GM12878 (cell line): ENCODE data around the gene KRTAP4-6. TPM values are rescaled to one million over a fixed set of nuclear protein-coding genes. Genes with fewer than 3 reads are reported as not detected.

Experiments
- ATAC-seq: fragments of 200-7000 bp; cut with Tn5 transposase; 3 replicates; pipeline ENCODE4 v1.9.1; 2020; ENCODE audit warnings: mild to moderate bottlenecking, moderate library complexity
- BruUV-seq: library from RNA; stranded (reverse); fragments of 400-500 nt; replicated peaks from 2 replicates; lab custom pipeline; 2021; lab: Mats Ljungman, UMichigan
- CTCF ChIA-PET: fragments of 300-600 bp; sonication (Branson Sonifier 250); formaldehyde crosslinking; extraction: SDS; loops from one replicate; lab custom pipeline; 2021; ENCODE audit warnings: inconsistent platforms; lab: Yijun Ruan, JAX
- POLR2A ChIA-PET: fragments of 350-600 bp; formaldehyde crosslinking; extraction: SDS; loops from one replicate; lab custom pipeline; 2021; ENCODE audit warnings: inconsistent platforms; lab: Charles Lee
- RAD21 ChIA-PET: fragments of 300-600 bp; sonication (Branson Sonifier 250); formaldehyde crosslinking; loops from one replicate; lab custom pipeline; 2023; ENCODE audit warnings: antibody characterized with exemption; ENCODE audit not compliant: unreplicated experiment; lab: Charles Lee
- SMC1A ChIA-PET: fragments of 300-600 bp; sonication (Branson Sonifier 250); formaldehyde crosslinking; loops from one replicate; lab custom pipeline; 2023; ENCODE audit not compliant: unreplicated experiment, uncharacterized antibody; lab: Charles Lee
- DNase-seq: peaks from one replicate; pipeline ENCODE4 v3.0.0-alpha.2; 2011; ENCODE audit warnings: low read depth, low spot score
- FAIRE-seq: peaks from 3 replicates; lab custom pipeline; 2011; peaks lifted over from hg19 to GRCh38; lab: Jason Lieb, UNC
- H2AFZ ChIP-seq: 2 replicates; pipeline ENCODE4 v1.6.0; 2011; ENCODE audit warnings: low read depth, low read length, control low read depth; ENCODE audit not compliant: control insufficient read depth
- H3K27ac ChIP-seq: 2 replicates; pipeline ENCODE4 v1.5.1; 2011; ENCODE audit warnings: control low read depth; ENCODE audit not compliant: control insufficient read depth, insufficient read depth
- H3K27me3 ChIP-seq, 2 experiments: replicated peaks in 1 of 2; 2 replicates each; pipeline versions ENCODE4 v1.6.0 to v1.6.1; 2011; ENCODE audit warnings: low read length in 1 of 2; ENCODE audit not compliant: control insufficient read depth in 2 of 2, insufficient read depth in 2 of 2
- H3K36me3 ChIP-seq, 2 experiments: 2 replicates each; pipeline ENCODE4 v1.5.1; 2011; ENCODE audit warnings: low read length in 1 of 2; ENCODE audit not compliant: control insufficient read depth in 2 of 2, insufficient read depth in 2 of 2
- H3K4me1 ChIP-seq: 2 replicates; pipeline ENCODE4 v1.6.1; 2011; ENCODE audit warnings: mild to moderate bottlenecking, low read length, moderate library complexity, mixed read lengths; ENCODE audit not compliant: control insufficient read depth, insufficient read depth
- H3K4me2 ChIP-seq: 2 replicates; pipeline ENCODE4 v1.6.0; 2011; ENCODE audit warnings: control low read depth; ENCODE audit not compliant: control insufficient read depth, insufficient read depth
- H3K4me3 ChIP-seq: fragments of 200-600 bp; sonication (generic); 2 replicates; pipeline ENCODE4 v1.5.1; 2016
- H3K79me2 ChIP-seq: 2 replicates; pipeline ENCODE4 v1.6.0; 2011; ENCODE audit warnings: low read length; ENCODE audit not compliant: control insufficient read depth, insufficient read depth
- H3K9ac ChIP-seq: 2 replicates; pipeline ENCODE4 v1.8.0; 2011; ENCODE audit warnings: low read length, control low read depth, mixed read lengths; ENCODE audit not compliant: control insufficient read depth, insufficient read depth
- H3K9me3 ChIP-seq: replicated peaks from 3 replicates; pipeline ENCODE4 v1.5.1; 2011; ENCODE audit warnings: mild to moderate bottlenecking, low read length; ENCODE audit not compliant: control insufficient read depth, insufficient read depth
- H4K20me1 ChIP-seq: 2 replicates; pipeline ENCODE4 v1.6.0; 2011; ENCODE audit not compliant: control insufficient read depth, insufficient read depth
- CBX5 ChIP-seq: sonication (generic); IDR thresholded peaks from 2 replicates; pipeline ENCODE4 v1.6.1; 2016; ENCODE audit warnings: low read depth, moderate library complexity, mild to moderate bottlenecking, inconsistent platforms
- CHD2 ChIP-seq: IDR thresholded peaks from 2 replicates; pipeline ENCODE4 v1.6.1; 2011; ENCODE audit warnings: low read depth, low read length, improper control_type of control experiment, borderline replicate concordance
- CREB1 ChIP-seq: IDR thresholded peaks from 2 replicates; pipeline ENCODE4 v1.6.1; 2012; ENCODE audit warnings: low read depth, mild to moderate bottlenecking, inconsistent platforms
- CTCF ChIP-seq, 3 experiments: IDR thresholded peaks in 2 of 3; conservative IDR thresholded peaks in 1 of 3; 2 replicates each; pipeline ENCODE4 v1.5.1; 2011; ENCODE audit warnings: low read depth in 3 of 3, low read length in 3 of 3, mild to moderate bottlenecking in 3 of 3, control low read depth in 2 of 3, moderate library complexity in 2 of 3, inconsistent platforms in 1 of 3, mixed read lengths in 1 of 3; ENCODE audit not compliant: control insufficient read depth in 2 of 3, insufficient read depth in 1 of 3; ENCODE audit errors: extremely low read depth in 1 of 3
- ESRRA ChIP-seq: IDR thresholded peaks from 2 replicates; pipeline ENCODE4 v1.6.1; 2012; ENCODE audit warnings: mild to moderate bottlenecking, low read length, improper control_type of control experiment
- GATAD2B ChIP-seq: fragments of 450-650 bp; conservative IDR thresholded peaks from 2 replicates; pipeline ENCODE4 v1.6.1; 2017; ENCODE audit warnings: low read depth, mild to moderate bottlenecking, moderate library complexity
- KDM1A ChIP-seq: fragments of 200-600 bp; sonication (generic); IDR thresholded peaks from 2 replicates; pipeline ENCODE4 v1.6.1; 2016; ENCODE audit warnings: borderline replicate concordance
- MYC ChIP-seq: IDR thresholded peaks from 2 replicates; pipeline ENCODE4 v1.6.1; 2011; ENCODE audit warnings: mild to moderate bottlenecking, low read length, moderate library complexity, inconsistent platforms; ENCODE audit not compliant: insufficient read depth, insufficient replicate concordance, insufficient read length, severe bottlenecking
- NKRF ChIP-seq: fragments of 450-650 bp; conservative IDR thresholded peaks from 2 replicates; pipeline ENCODE4 v1.6.1; 2017; ENCODE audit warnings: mild to moderate bottlenecking, moderate library complexity
- POLR2AphosphoS5 ChIP-seq: IDR thresholded peaks from 2 replicates; pipeline ENCODE4 v1.6.1; 2011; ENCODE audit warnings: mild to moderate bottlenecking, low read length, inconsistent platforms
- SIN3A ChIP-seq: IDR thresholded peaks from 2 replicates; pipeline ENCODE4 v1.6.1; 2012; ENCODE audit warnings: low read depth, low read length, improper control_type of control experiment
- USF2 ChIP-seq: IDR thresholded peaks from 2 replicates; pipeline ENCODE4 v1.6.1; 2011; ENCODE audit warnings: low read depth, low read length, improper control_type of control experiment, borderline replicate concordance
- ZNF384 ChIP-seq: IDR thresholded peaks from 2 replicates; pipeline ENCODE4 v1.6.1; 2012; ENCODE audit warnings: low read depth, mild to moderate bottlenecking, low read length, improper control_type of control experiment, borderline replicate concordance
- WGBS: methylation state at CpG from one replicate; pipeline ENCODE4 v1.1.6; 2016; ENCODE audit warnings: low lambda C conversion rate; ENCODE audit not compliant: insufficient replicate concordance, insufficient coverage; ENCODE audit errors: missing lambda C conversion rate; 5-methylcytosine and 5-hydroxymethylcytosine counted together
- in situ Hi-C: fragments of 300-500 bp; cut with MboI; formaldehyde crosslinking; loops from 9 replicates; pipeline ENCODE4 v1.14.3; 2018; ENCODE audit warnings: mixed read lengths
- intact Hi-C: fragments of 100-400 bp; cut with micrococcal nuclease; formaldehyde crosslinking; loops from one replicate; pipeline ENCODE4 v1.14.2; 2022; ENCODE audit not compliant: unreplicated experiment
- polyA plus RNA-seq, 11 experiments: library from polyadenylated mRNA; depleted of rRNA in 4 of 11; unstranded in 6 of 11; stranded (reverse) in 5 of 11; fragments of >200 nt; fragmentation: Nextera tagmentation in 4 of 11; fragmentation: Illumina TruSeq in 1 of 11; extraction: Ambion mirVana in 4 of 11; extraction: Trizol in 1 of 11; gene quantifications; 1 replicate in 1 of 11; 2 replicates in 10 of 11; pipeline versions ENCODE4 v1.2.1 to v1.2.3, GENCODE V29; 2011 to 2016; ENCODE audit warnings: inconsistent platforms in 2 of 11, missing spikeins in 2 of 11, low read depth in 1 of 11
- total RNA-seq, 4 experiments: library from RNA; depleted of rRNA in 3 of 4; stranded (reverse); fragments of >200 nt in 3 of 4; fragmentation: Illumina TruSeq in 1 of 4; extraction: Trizol in 1 of 4; gene quantifications; 2 replicates each; pipeline versions ENCODE4 v1.2.1 to v1.2.3, GENCODE V29; 2013 to 2021

The KRTAP4-6 gene
- total and polyA plus RNA-seq, 10 of the 15 experiments (the other 5 are each of a cell fraction or from before 2014, with no cell fraction given) = not detected

GRCh38 chr17:41178341-41178740 is 38.0 kb upstream of the KRTAP4-6 start:
- SMC1A ChIA-PET = no interaction called here

GRCh38 chr17:41177727-41178271 is 37.5 kb upstream of the KRTAP4-6 start, which contains the start of gene KRTAP4-2:
TSS of gene KRTAP4-2 (minus strand) at chr17:41178221. CDS start at chr17:41178164, 57 bp downstream.
- 51% methylated on average over 7 of the region's 7 CpGs for WGBS
- ATAC-seq (no peak), FAIRE-seq (no peak), DNase-seq (no peak)
- no peaks in the 10 kb centered on the region for H3K79me2 ChIP-seq
- no peak within 1 kb of the TSS for H3K4me3 ChIP-seq
- H3K27me3 ChIP-seq = no peaks in the 10 kb centered on the region; a peak in 1 of 4 replicates
- peaks cover 3% of the 10 kb centered on the region; the same call in 1 of the 2 replicates for H3K4me1 ChIP-seq
- SMC1A ChIA-PET = no interaction called here
- no peaks in the 10 kb centered on the region for H3K9me3 ChIP-seq
- no peaks in the 10 kb centered on the region for H3K36me3 ChIP-seq
- H2AFZ ChIP-seq = no peak within 1 kb of the TSS
- CTCF ChIA-PET = no interaction called here
- H3K9ac ChIP-seq = no peak within 1 kb of the TSS
- in situ Hi-C loops = no loop called here
- H4K20me1 ChIP-seq = no peaks in the 10 kb centered on the region
- RAD21 ChIA-PET = no interaction called here
- intact Hi-C loops = no loop called here
- BruUV-seq = no TSS peak
- POLR2A ChIA-PET = no interaction called here
- no peak within 1 kb of the TSS for H3K4me2 ChIP-seq
- H3K27ac ChIP-seq = no peak within 1 kb of the TSS
- TF ChIP-seq GATAD2B (no peak), CTCF (IDR thresholded peaks at IDR 0.05 in 2 of 3, conservative IDR thresholded peaks at IDR 0.05 in 1 of 3; ENCODE audit: control insufficient read depth in 2 of 3, extremely low read depth in 1 of 3, insufficient read depth in 1 of 3, low read depth in 3 of 3, low read length in 3 of 3) (no peak), SIN3A (no peak), POLR2AphosphoS5 (no peak), KDM1A (no peak), CBX5 (no peak), NKRF (no peak)

More at GRCh38 chr17:41178341-41178740, 38.0 kb upstream of the KRTAP4-6 start:
- Histone ChIP-seq H3K27ac (no peak overlapping the region), H3K9ac (no peak overlapping the region), H3K36me3 (no peaks in the 10 kb centered on the region), H3K9me3 (no peaks in the 10 kb centered on the region), H3K79me2 (no peaks in the 10 kb centered on the region), H3K27me3 (no peaks in the 10 kb centered on the region; a peak in 1 of 4 replicates), H3K4me3 (no peak overlapping the region), H4K20me1 (no peaks in the 10 kb centered on the region), H3K4me1 (peaks cover 3% of the 10 kb centered on the region; the same call in 1 of the 2 replicates), H3K4me2 (no peak overlapping the region), H2AFZ (no peak overlapping the region)
- 77% methylated on average over 3 of the region's 3 CpGs for WGBS
- DNase-seq (no peak), FAIRE-seq (no peak), ATAC-seq (no peak)
- intact Hi-C loops = no loop called here
- BruUV-seq = no TSS peak
- CTCF ChIA-PET = no interaction called here
- RAD21 ChIA-PET = no interaction called here
- in situ Hi-C loops = no loop called here
- POLR2A ChIA-PET = no interaction called here
- TF ChIP-seq MYC = no peak
- TF ChIP-seq USF2 = no peak
- no peak for TF ChIP-seq CREB1
- TF ChIP-seq ESRRA = no peak
- TF ChIP-seq CHD2 = no peak
- no peak for TF ChIP-seq ZNF384
